Esophagus squamous epithelium (tissue), 4 donors: ENCODE measurements around the gene MUL1.

ENCODE experiments used
- POLR2A ChIP-seq, 4 donors: fragments of 450-650 bp; IDR thresholded peaks; one replicate each; pipeline ENCODE4 v1.6.1; 2017; ENCODE audit warnings: antibody characterized with exemption in 4 of 4, mild to moderate bottlenecking in 4 of 4, moderate library complexity in 3 of 4
- TF ChIP-seq, protein P1 (sequence below), 6 experiments: fragments of 450-650 bp in 4 of 6; fragments of 200-600 bp in 2 of 6; sonication (generic) in 2 of 6; IDR thresholded peaks; one replicate each; pipeline ENCODE4 v1.5.1; 2016 to 2019; ENCODE audit warnings: antibody characterized with exemption in 6 of 6, mild to moderate bottlenecking in 4 of 6, moderate library complexity in 4 of 6

GRCh38 chr1:20473894-20474293 is 34.1 kb downstream of the MUL1 start:
- TF ChIP-seq, protein P1, sequence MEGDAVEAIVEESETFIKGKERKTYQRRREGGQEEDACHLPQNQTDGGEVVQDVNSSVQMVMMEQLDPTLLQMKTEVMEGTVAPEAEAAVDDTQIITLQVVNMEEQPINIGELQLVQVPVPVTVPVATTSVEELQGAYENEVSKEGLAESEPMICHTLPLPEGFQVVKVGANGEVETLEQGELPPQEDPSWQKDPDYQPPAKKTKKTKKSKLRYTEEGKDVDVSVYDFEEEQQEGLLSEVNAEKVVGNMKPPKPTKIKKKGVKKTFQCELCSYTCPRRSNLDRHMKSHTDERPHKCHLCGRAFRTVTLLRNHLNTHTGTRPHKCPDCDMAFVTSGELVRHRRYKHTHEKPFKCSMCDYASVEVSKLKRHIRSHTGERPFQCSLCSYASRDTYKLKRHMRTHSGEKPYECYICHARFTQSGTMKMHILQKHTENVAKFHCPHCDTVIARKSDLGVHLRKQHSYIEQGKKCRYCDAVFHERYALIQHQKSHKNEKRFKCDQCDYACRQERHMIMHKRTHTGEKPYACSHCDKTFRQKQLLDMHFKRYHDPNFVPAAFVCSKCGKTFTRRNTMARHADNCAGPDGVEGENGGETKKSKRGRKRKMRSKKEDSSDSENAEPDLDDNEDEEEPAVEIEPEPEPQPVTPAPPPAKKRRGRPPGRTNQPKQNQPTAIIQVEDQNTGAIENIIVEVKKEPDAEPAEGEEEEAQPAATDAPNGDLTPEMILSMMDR (IDR thresholded peaks at IDR 0.05): no peak
- TF ChIP-seq POLR2A (IDR thresholded peaks at IDR 0.05): no peak
